ENCODE results near the gene VPS4B. TPM values are rescaled to one million over a fixed set of nuclear protein-coding genes. Genes with fewer than 3 reads are reported as not detected.

VPS4B gene
- total RNA-seq, 1 experiment from 2014 or later: 44.7 TPM

- no peaks in the 10 kb centered on the region for H3F3A ChIP-seq (ENCODE audit: low read length, unreplicated experiment)
- H3K4me3 ChIP-seq (ENCODE audit: low read length): no peak overlapping the region
- H3K27me3 ChIP-seq (ENCODE audit: low read length): no peaks in the 10 kb centered on the region
- no peak overlapping the region for H3K4me2 ChIP-seq (ENCODE audit: low read length)
- POLR2A ChIA-PET (ENCODE audit: unreplicated experiment): interaction anchor here (0.5 to 0.6 kb wide), 2 partner anchors 71 to 335 kb away, joined by 3 to 7 read pairs; no protein-coding TSS in a partner anchor
- H3K9me3 ChIP-seq (ENCODE audit: low read length): no peaks in the 10 kb centered on the region
- ATAC-seq (no peak), DNase-seq (no peak)
- intact Hi-C loops (cut with micrococcal nuclease): no loop called here
- no peaks in the 10 kb centered on the region for H3K79me2 ChIP-seq (ENCODE audit: low read length)
- CTCF ChIA-PET: no interaction called here
- no TSS peak for BruUV-seq (replicated peaks)
- no peak overlapping the region for H3K27ac ChIP-seq (ENCODE audit: low read length)
- no peaks in the 10 kb centered on the region for H3K4me1 ChIP-seq (ENCODE audit: insufficient read depth, low read length)
- H4K20me1 ChIP-seq (ENCODE audit: low read length): no peaks in the 10 kb centered on the region
- peaks cover 24% of the 10 kb centered on the region for H3K36me3 ChIP-seq (ENCODE audit: low read depth, low read length)
- TF ChIP-seq EZH2 (IDR thresholded peaks at IDR 0.05; ENCODE audit: low read length, unreplicated experiment) (no peak), CTCF (conservative IDR thresholded peaks at IDR 0.05; ENCODE audit: low read depth, low read length) (no peak), EZH2phosphoT487 (IDR thresholded peaks at IDR 0.05; ENCODE audit: borderline replicate concordance, low read length) (no peak)
- no peak overlapping the region for H2AFZ ChIP-seq (ENCODE audit: low read length)
- H3K9me2 ChIP-seq (replicated peaks; ENCODE audit: low read length): no peaks in the 10 kb centered on the region
- no peak overlapping the region for H3K9ac ChIP-seq (ENCODE audit: low read length)
Measured at GRCh38 chr18:63356272-63356896, 65.9 kb downstream of the VPS4B start.

- H3K27ac ChIP-seq (ENCODE audit: low read length): no peak overlapping the region
- BruUV-seq (replicated peaks): no TSS peak
- H3K9ac ChIP-seq (ENCODE audit: low read length): no peak overlapping the region
- DNase-seq (no peak), ATAC-seq (no peak)
- H3K4me2 ChIP-seq (ENCODE audit: low read length): no peak overlapping the region
- no peak for TF ChIP-seq CTCF (conservative IDR thresholded peaks at IDR 0.05; ENCODE audit: low read depth, low read length)
- TF ChIP-seq EZH2 (IDR thresholded peaks at IDR 0.05; ENCODE audit: low read length, unreplicated experiment): no peak
- no peak for TF ChIP-seq EZH2phosphoT487 (IDR thresholded peaks at IDR 0.05; ENCODE audit: borderline replicate concordance, low read length)
- no peak overlapping the region for H3K4me3 ChIP-seq (ENCODE audit: low read length)
- CTCF ChIA-PET: no interaction called here
- no peaks in the 10 kb centered on the region for H3K79me2 ChIP-seq (ENCODE audit: low read length)
- no peaks in the 10 kb centered on the region for H3K9me3 ChIP-seq (ENCODE audit: low read length)
- no peaks in the 10 kb centered on the region for H3K9me2 ChIP-seq (replicated peaks; ENCODE audit: low read length)
- H3F3A ChIP-seq (ENCODE audit: low read length, unreplicated experiment): no peaks in the 10 kb centered on the region
- peaks cover 25% of the 10 kb centered on the region for H3K36me3 ChIP-seq (ENCODE audit: low read depth, low read length)
- intact Hi-C loops (cut with micrococcal nuclease): no loop called here
- no peaks in the 10 kb centered on the region for H4K20me1 ChIP-seq (ENCODE audit: low read length)
- no peak overlapping the region for H2AFZ ChIP-seq (ENCODE audit: low read length)
- H3K27me3 ChIP-seq (ENCODE audit: low read length): no peaks in the 10 kb centered on the region
- POLR2A ChIA-PET (ENCODE audit: unreplicated experiment): no interaction called here
- H3K4me1 ChIP-seq (ENCODE audit: insufficient read depth, low read length): no peaks in the 10 kb centered on the region
Measured at GRCh38 chr18:63350230-63350629, 72.0 kb downstream of the VPS4B start.

GRCh38 chr18:63348508-63349136 lies 73.7 kb downstream of the VPS4B start:
- Histone ChIP-seq H4K20me1 (ENCODE audit: low read length) (no peaks in the 10 kb centered on the region), H3K27ac (ENCODE audit: low read length) (no peak overlapping the region), H3K36me3 (ENCODE audit: low read depth, low read length) (peaks cover 20% of the 10 kb centered on the region), H3K4me3 (ENCODE audit: low read length) (no peak overlapping the region), H3K79me2 (ENCODE audit: low read length) (no peaks in the 10 kb centered on the region), H3K4me2 (ENCODE audit: low read length) (no peak overlapping the region), H3K9me3 (ENCODE audit: low read length) (no peaks in the 10 kb centered on the region), H3F3A (ENCODE audit: low read length, unreplicated experiment) (no peaks in the 10 kb centered on the region), H3K4me1 (ENCODE audit: insufficient read depth, low read length) (no peaks in the 10 kb centered on the region), H2AFZ (ENCODE audit: low read length) (no peak overlapping the region), H3K9me2 (replicated peaks; ENCODE audit: low read length) (no peaks in the 10 kb centered on the region), H3K9ac (ENCODE audit: low read length) (no peak overlapping the region), H3K27me3 (ENCODE audit: low read length) (no peaks in the 10 kb centered on the region)
- DNase-seq: no peak
- ATAC-seq: no peak
- intact Hi-C loops (cut with micrococcal nuclease): no loop called here
- ChIA-PET CTCF (interaction anchor here (0.8 kb wide), 1 partner anchor 91 kb away, joined by 3 read pairs; no protein-coding TSS in a partner anchor), POLR2A (ENCODE audit: unreplicated experiment) (no interaction called here)
- BruUV-seq (replicated peaks): no TSS peak
- TF ChIP-seq EZH2 (IDR thresholded peaks at IDR 0.05; ENCODE audit: low read length, unreplicated experiment) (no peak), CTCF (conservative IDR thresholded peaks at IDR 0.05; ENCODE audit: low read depth, low read length) (no peak), EZH2phosphoT487 (IDR thresholded peaks at IDR 0.05; ENCODE audit: borderline replicate concordance, low read length) (no peak)

Data from PC-3 (cell line).